HepG2 (cell line): ENCODE results near the gene KIF6.

Experiments
- CREB3 ChIP-seq: sonication (generic); formaldehyde crosslinking; IDR thresholded peaks from 2 replicates; pipeline ENCODE4 v1.5.0; 2020; ENCODE audit warnings: missing genetic modification reagents
- CTCF ChIP-seq: sonication (generic); formaldehyde crosslinking; IDR thresholded peaks from 2 replicates; pipeline ENCODE4 v1.5.0; 2020; ENCODE audit warnings: mild to moderate bottlenecking, missing genetic modification reagents, moderate library complexity
- DBP ChIP-seq: sonication (generic); formaldehyde crosslinking; IDR thresholded peaks from 2 replicates; pipeline ENCODE4 v1.4.0; 2020; ENCODE audit warnings: missing genetic modification reagents; ENCODE audit errors: not compliant biosample characterization
- KAT8 ChIP-seq: IDR thresholded peaks from 2 replicates; pipeline ENCODE4 v1.6.1; 2016; ENCODE audit warnings: missing genetic modification reagents, missing compliant biosample characterization
- MBNL3 ChIP-seq: fragments of 250-450 bp; sonication (Bioruptor Pico); conservative IDR thresholded peaks from 2 replicates; pipeline ENCODE4 v1.8.0; 2022; ENCODE audit warnings: mild to moderate bottlenecking, inconsistent platforms
- PATZ1 ChIP-seq: sonication (generic); formaldehyde crosslinking; IDR thresholded peaks from 2 replicates; pipeline ENCODE4 v1.4.0; 2020; ENCODE audit warnings: missing genetic modification reagents
- POLR2A ChIP-seq, 2 experiments: IDR thresholded peaks; 2 replicates each; pipeline ENCODE4 v1.6.1; 2011; ENCODE audit warnings: low read depth in 2 of 2, low read length in 2 of 2, mild to moderate bottlenecking in 1 of 2, moderate library complexity in 1 of 2; ENCODE audit not compliant: insufficient read depth in 1 of 2
- USF2 ChIP-seq, 2 experiments: sonication (generic) in 1 of 2; formaldehyde crosslinking in 1 of 2; IDR thresholded peaks; 2 replicates each; pipeline versions ENCODE4 v1.5.1 to v1.6.1; 2011 to 2020; ENCODE audit warnings: borderline replicate concordance in 1 of 2, low read depth in 1 of 2, low read length in 1 of 2, mild to moderate bottlenecking in 1 of 2, missing genetic modification reagents in 1 of 2, moderate library complexity in 1 of 2
- YY1 ChIP-seq: IDR thresholded peaks from 2 replicates; pipeline ENCODE4 v1.6.1; 2011; ENCODE audit warnings: low read length, low read depth, moderate library complexity, mild to moderate bottlenecking; ENCODE audit not compliant: insufficient read depth, insufficient replicate concordance
- ZMYM3 ChIP-seq: sonication (generic); formaldehyde crosslinking; IDR thresholded peaks from 2 replicates; pipeline ENCODE4 v1.5.1; 2020; ENCODE audit warnings: mild to moderate bottlenecking, missing genetic modification reagents

- no peak for TF ChIP-seq USF2 (IDR thresholded peaks at IDR 0.05; ENCODE audit: low read depth, low read length)
- no peak for TF ChIP-seq USF2 (CRISPR knock-in tag; IDR thresholded peaks at IDR 0.05; ENCODE audit: borderline replicate concordance)
- TF ChIP-seq DBP (CRISPR knock-in tag), result no peak
- no peak for TF ChIP-seq ZMYM3 (CRISPR knock-in tag)
- no peak for TF ChIP-seq KAT8 (CRISPR knock-in tag)
- TF ChIP-seq CTCF, result no peak
- no peak for TF ChIP-seq YY1
- TF ChIP-seq PATZ1, result no peak
- no peak for TF ChIP-seq MBNL3 (CRISPR knock-in tag)
- TF ChIP-seq CREB3 (CRISPR knock-in tag), result no peak
- no peak for TF ChIP-seq POLR2A (IDR thresholded peaks at IDR 0.05; ENCODE audit: insufficient read depth in 1 of 2, low read depth in 2 of 2, low read length in 2 of 2)
These were observed 443.8 kb downstream of the KIF6 start for GRCh38 chr6:39281312-39281980.
